Measurements from ENCODE around the gene NKPD1. TPM values are rescaled to one million over a fixed set of nuclear protein-coding genes. Genes with fewer than 3 reads are reported as not detected.
"Not testable (repeated sequence)": the region's sequence is repeated elsewhere in the genome, so short reads cannot be mapped to it uniquely, and the experiment has no call there.

Gene NKPD1
- polyA plus RNA-seq, 3 donors: 0.19 to 0.31 (median 0.21) TPM

DNA sequence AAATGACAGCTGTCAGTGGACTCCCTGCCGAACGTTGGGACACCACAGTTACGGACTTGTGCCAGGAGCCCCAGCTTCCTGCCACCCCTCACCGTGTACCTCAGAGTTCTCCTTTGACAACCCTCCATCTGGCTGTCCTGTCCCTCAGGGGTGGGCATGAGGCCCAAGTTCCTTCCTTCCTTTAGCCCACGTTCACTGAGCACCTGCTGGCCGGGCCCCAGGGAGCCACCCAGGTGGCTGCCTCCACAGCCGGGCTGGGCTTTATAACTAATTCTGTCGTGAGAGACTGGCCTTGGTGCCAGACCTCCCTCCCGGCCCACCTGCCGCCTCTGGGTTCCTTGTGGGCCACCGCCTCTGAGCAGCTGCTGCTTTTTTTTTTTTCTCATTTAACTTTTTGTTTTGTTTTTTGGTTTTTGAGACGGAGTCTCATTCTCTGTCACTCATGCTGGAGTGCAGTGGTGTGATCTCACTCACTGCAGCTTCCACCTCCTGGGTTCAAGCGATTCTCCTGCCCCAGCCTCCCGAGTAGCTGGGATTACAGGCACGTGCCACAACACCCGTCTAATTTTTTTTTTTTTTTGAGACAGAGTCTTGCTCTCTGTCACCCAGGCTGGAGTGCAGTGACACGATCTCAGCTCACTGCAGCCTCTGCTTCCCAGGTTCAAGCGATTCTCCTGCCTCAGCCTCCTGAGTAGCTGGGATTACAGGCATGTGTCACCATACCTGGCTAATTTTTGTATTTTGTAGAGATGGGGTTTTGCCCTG is 42.0 kb downstream of the NKPD1 start:
- DNase-seq: not testable (repeated sequence)

DNA sequence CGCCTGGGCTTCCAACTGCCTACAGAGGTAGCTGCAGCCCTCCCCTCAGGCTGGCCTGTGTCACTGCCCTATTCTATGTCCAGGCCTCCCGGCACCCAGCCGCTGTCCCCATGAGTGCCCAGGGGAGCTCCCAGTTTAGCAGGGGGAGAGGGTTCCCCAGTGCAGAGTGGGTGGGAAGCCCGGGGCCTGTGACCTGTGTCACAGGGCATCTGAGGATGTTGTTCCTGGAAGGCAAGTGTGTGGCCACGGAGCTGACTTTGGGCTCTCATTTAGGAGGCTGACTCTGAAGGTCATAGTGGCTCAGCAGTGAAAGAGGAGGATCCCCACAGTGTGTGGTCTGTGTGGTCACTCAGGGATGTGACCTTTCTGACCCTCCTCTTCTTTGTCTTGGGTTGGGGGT is 42.7 kb downstream of the NKPD1 start:
- no peak for DNase-seq

DNA sequence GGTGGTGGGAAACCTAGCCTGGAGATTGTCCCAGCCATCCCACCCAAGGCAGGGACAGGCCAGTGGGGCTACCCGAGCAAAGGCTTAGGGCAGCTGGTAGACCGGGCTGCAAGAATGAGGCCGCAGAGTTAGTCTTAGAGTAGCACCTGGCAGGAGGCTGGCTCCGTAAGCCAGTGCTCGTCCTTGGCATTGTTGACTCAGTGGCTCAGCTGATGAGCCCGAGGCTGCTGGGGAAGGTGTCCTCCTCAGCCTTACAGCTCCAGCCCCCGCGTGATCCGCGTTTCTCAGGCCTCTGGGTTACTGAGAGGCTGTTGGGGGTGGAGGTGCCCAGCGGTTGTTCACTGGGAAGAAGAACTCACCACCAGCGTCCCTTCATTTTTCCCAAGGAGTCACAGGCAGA is 43.1 kb downstream of the NKPD1 start:
- no peak for DNase-seq

DNA sequence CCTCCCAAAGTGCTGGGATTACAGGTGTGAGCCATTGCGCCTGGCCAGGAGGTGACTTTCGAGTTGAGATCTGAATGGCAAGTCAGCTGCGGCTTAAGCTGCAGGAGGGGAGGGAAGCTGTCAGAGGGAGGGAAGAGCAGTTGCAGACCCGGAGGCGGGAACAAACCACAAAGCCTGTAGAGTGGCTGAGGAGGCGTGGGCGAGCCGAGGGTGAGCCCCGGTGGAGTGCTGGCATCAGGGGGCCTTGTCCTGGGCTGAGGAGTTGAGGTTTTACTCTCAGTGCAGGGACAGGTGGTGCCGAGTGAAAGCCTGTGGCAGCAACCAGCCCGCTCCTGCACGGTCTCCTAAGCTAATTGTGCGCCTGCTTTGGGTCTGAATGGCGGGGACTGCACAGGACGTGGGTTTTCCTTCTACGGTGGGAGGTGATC is 43.6 kb downstream of the NKPD1 start:
- no peak for DNase-seq

DNA sequence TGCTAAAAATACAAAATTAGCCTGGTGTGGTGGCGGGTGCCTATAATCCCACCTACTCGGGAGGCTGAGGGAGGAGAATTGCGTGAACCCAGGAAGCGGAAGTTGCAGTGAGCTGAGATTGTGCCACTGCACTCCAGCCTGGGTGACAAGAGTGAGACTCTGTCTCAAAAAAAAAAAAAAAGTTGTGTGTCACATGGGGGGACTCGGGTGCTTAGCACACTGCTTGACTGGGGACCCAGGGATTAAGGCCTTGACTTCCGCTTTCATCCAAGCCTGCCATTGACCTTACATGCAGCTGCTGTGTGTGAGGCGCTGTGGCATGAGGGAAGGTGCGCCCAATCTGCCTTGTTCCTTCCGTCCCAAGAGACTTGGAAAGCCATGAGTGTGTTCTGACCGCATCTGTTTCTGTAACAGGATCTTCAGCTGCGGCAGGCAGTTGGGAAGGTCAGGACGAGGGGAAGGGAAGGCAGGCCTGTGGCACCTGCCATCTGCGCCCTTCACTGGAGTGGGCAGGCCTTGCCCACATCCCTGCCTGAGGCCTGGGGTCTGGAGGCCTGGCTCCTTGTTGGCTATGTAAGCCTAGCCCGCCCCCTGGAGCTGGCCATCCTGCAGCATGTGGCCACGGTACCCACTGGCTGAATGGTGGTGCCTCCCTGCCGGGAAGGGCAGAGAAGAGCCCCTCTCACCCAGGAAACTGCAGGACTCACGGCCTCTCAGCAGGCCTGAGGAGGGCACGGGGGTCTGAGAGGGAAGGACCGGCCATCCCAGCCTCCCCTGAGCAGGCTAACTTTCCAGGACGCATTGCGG is 44.8 kb downstream of the NKPD1 start:
- DNase-seq: no peak

DNA sequence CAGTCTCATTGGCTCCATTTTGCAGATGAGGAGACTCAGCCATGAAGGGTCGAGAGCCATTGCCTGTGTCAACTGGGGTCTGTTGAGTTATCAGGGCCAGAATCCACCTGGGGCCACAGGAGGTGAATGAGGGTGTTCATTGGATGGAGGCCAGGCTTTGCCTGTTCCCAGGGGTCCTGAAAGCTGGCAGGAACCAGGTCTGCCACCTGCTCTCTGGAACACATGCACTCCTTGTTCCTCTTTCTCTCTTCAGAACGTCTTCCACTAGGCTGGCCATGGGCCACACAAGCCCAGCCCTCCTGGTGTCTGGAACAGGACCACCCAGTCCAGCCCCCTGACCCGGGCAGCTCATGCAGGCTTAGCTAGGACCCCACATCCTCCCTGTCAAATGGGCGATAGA is 46.7 kb downstream of the NKPD1 start:
- no peak for DNase-seq

DNA sequence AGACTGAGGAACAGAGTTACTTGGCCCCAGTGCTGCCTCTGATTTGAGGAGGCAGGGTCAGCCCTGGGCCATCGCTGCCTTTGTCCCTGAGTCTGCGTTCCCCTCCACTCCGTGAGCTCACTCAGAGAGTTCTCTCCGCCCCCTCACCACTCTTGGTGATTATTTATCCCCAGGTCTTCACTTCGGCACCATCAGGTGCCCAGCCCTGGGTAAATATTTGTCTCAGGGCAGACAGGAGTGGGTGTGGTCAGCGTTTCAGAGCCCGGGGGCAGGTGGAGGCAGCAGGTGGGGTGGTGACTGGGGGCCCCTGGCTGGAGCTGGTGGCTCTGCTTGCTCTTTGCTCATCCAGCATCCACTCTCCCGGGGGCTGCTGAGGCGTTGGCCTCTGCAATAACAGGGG is 47.2 kb downstream of the NKPD1 start:
- DNase-seq: no peak

DNA sequence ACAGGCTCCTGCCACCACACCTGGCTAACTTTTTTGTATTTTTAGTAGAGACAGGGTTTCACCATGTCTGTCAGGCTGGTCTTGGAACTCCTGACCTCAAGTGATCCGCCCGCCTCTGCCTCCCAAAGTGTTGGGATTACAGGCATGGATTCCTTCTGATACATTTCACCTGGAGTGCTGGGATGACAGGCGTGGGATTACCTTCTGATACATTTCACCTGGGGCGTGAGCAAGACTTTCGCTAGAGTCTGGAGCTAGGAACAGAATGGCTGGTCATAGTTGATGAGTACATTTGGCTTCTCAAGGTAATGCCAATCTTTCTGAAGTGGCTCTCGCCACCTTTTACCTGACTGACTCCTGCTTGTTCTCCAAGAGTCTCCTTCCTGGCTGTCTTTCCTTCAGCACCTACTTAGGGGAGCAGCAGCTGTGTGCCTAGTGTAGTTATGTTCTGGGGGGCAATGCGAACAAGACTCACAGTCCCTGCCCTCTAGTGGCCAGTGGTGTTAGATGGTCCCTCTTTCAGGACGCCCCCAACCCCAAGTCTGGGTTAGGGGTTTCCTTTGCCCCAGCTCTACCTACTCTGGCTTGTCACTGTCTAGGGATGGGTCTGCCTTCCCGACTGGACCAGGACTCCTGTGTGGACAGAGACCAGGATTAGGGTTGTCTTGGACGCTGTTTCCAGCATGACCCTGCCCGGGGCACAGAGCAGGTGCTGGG is 48.5 kb downstream of the NKPD1 start:
- DNase-seq: no peak

Other genes with a start within 250 kb of the NKPD1 start
- 10 to 100 TPM in 2 of 3 donors, 1 to 10 TPM in 1; 8.4 to 11.7 (median 11.6) TPM for gene APOC1, start 246.4 kb downstream of the NKPD1 start, polyA plus RNA-seq (ENCODE audit: insufficient read length in 3 of 3)
- gene APOC4, start 218.7 kb downstream of the NKPD1 start, polyA plus RNA-seq (ENCODE audit: insufficient read length in 3 of 3): under 1 TPM in 1 of 3 donors, not detected in 2; 0.35 TPM
- gene APOC2, start 214.9 kb downstream of the NKPD1 start, polyA plus RNA-seq (ENCODE audit: insufficient read length in 3 of 3): 10 to 100 TPM; 13.1 to 16.3 (median 14.1) TPM
- 100 to 1,000 TPM; 120 to 129 (median 127) TPM for gene CLPTM1, start 205.6 kb downstream of the NKPD1 start, polyA plus RNA-seq (ENCODE audit: insufficient read length in 3 of 3)
- 1 to 10 TPM; 6.3 to 7.8 (median 7.6) TPM for gene RELB, start 159.5 kb downstream of the NKPD1 start, polyA plus RNA-seq (ENCODE audit: insufficient read length in 3 of 3)
- 10 to 100 TPM; 56.2 to 80.1 (median 76.2) TPM for gene CLASRP, start 121.9 kb downstream of the NKPD1 start, polyA plus RNA-seq (ENCODE audit: insufficient read length in 3 of 3)
- 1 to 10 TPM; 1.1 to 2.4 (median 2.1) TPM for gene ZNF296, start 84.5 kb downstream of the NKPD1 start, polyA plus RNA-seq (ENCODE audit: insufficient read length in 3 of 3)
- 10 to 100 TPM; 21.5 to 24.0 (median 23.4) TPM for gene GEMIN7, start 81.7 kb downstream of the NKPD1 start, polyA plus RNA-seq (ENCODE audit: insufficient read length in 3 of 3)
- 10 to 100 TPM; 31.8 to 37.5 (median 35.4) TPM for gene PPP1R37, start 67.8 kb downstream of the NKPD1 start, polyA plus RNA-seq (ENCODE audit: insufficient read length in 3 of 3)
- 10 to 100 TPM; 42.6 to 52.3 (median 48.0) TPM for gene TRAPPC6A, start 17.3 kb upstream of the NKPD1 start, polyA plus RNA-seq (ENCODE audit: insufficient read length in 3 of 3)
- 1 to 10 TPM; 9.1 to 10.0 (median 9.5) TPM for gene BLOC1S3, start 17.8 kb upstream of the NKPD1 start, polyA plus RNA-seq (ENCODE audit: insufficient read length in 3 of 3)
- 10 to 100 TPM; 11.0 to 13.7 (median 11.6) TPM for gene EXOC3L2, start 84.4 kb upstream of the NKPD1 start, polyA plus RNA-seq (ENCODE audit: insufficient read length in 3 of 3)
- gene MARK4, start 90.3 kb upstream of the NKPD1 start, polyA plus RNA-seq (ENCODE audit: insufficient read length in 3 of 3): 10 to 100 TPM; 38.2 to 42.7 (median 40.4) TPM
- gene CKM, start 161.9 kb upstream of the NKPD1 start, polyA plus RNA-seq (ENCODE audit: insufficient read length in 3 of 3): 1 to 10 TPM in 1 of 3 donors, under 1 TPM in 2; 0.22 to 1.7 (median 0.44) TPM
- 1 to 10 TPM; 2.1 to 3.0 (median 2.3) TPM for gene KLC3, start 179.8 kb upstream of the NKPD1 start, polyA plus RNA-seq (ENCODE audit: insufficient read length in 3 of 3)
- gene ERCC2, start 209.6 kb upstream of the NKPD1 start, polyA plus RNA-seq (ENCODE audit: insufficient read length in 3 of 3): 10 to 100 TPM; 35.3 to 42.2 (median 40.8) TPM
- 10 to 100 TPM in 2 of 3 donors, 1 to 10 TPM in 1; 9.0 to 12.3 (median 10.9) TPM for gene PPP1R13L, start 244.1 kb upstream of the NKPD1 start, polyA plus RNA-seq (ENCODE audit: insufficient read length in 3 of 3)
- gene POLR1G, start 245.7 kb upstream of the NKPD1 start, polyA plus RNA-seq (ENCODE audit: insufficient read length in 3 of 3): 1 to 10 TPM; 3.8 to 6.0 (median 5.4) TPM